Central memory CD4-positive, alpha-beta T cell (primary cell): ENCODE results near the gene FADS3.

Experiments
- DNase-seq: peaks from one replicate; pipeline ENCODE4 v3.0.0; 2022

FADS3 gene

DNA sequence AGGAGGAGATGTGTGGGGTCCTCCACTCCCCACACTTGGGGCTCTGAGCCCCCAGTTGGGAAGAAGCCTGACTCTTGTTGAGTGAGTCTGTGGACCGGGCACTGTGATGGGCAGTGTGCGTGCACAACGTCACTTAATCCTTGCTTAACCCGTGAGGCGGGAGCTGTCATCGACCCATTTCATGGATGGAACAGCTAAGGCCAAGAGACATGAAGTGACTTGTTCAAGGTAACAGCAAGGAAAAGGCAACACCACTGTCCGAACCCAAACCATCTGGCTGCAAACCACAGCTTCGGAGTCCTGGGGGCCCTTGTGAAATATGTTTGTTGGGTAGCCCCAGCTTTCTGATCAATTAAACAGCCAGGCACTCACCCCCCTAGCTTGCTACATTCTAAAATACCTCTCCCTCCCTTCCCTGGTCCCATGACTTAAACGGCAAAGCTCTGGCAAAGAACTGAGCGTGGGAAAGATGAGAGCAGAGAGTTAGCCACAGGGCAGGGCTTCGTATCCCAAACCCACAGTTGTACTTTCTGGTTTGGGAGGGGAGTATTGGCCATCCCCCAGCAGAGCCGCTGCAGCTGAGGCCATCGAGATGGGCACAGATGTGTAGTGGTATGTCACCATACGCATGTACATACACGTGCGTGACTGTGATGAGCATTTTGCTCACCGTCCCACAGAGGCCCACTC is 37.0 kb downstream of the FADS3 start:
- no peak for DNase-seq

DNA sequence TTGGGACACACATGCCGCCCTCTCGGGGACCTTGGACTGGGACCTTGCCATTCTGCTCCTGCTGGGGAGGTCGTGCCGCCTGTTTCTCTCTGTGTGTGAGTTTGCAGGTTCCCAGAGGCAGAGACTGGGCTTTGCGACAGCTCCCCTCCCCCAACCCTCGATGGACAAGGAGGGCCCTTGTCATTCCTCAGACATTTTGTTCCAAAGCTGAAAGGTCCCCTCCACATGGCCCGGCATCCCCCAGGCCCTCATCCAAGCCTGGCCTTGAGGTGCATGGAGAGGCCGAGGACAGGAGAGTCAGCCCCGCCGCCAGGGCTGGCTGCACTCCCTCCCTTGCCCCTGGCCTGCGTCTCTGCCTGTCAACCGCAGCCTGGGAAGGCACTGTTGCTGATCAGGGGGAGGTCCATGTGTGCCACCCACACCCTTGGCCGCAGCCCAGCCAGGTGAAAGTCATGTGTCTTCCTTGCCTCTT is 37.6 kb downstream of the FADS3 start:
- no peak for DNase-seq

DNA sequence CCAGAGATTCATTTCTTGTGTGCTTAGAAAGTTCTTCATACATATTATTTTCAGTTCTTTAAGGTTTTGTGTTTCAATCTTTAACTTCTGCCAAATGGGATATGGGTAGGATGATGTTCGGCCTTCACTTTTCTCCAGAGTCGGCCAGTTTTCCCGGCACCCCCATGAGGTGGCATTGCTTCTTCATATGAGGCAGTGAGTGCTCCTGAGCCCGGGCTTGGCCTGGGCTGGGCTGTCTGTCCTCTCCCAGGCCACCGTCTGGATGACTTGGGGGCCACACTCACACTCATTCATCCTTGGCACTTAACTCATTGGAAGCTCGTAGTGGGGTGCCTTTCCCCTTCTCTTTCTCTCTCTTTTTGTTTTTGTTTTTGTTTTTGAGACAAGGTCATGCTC is 39.4 kb downstream of the FADS3 start:
- no peak for DNase-seq

DNA sequence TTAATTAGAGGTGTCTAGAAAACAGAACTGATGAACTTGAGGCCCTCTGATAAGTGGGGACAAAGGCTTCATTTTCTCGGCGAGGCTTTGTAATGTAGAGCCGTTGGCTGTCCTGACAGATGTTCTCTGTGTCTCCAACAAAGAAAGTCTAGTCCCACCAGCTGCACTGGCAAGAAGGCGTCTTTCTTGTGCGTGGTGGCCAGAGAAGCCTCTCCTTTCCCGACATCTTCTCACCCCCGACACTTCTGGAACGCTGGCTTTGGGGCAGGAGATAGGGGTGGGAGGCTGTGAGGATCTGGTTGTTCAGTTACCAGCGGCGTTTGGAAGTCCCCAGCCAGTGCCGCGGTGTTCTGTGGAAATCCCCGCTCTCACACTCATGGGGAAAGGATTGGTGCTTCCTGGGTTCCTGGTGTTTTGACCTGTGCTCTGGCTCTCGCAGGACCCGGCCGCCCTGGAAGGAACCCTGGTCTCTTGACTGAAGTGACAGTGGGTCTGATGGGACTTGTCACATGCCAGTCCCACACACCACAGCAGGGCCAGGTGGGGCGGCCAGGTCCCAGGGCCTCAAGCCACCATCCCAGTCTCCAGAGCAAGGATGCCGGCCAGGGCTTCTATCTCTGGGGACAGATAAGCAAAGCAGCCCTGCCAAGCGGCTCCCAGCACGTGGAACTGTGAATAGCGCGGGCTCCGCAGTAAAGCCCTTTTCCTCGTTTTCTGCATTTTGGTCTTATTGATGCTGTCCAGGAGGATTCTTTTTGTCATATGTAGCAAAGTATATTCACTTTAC is 40.0 kb downstream of the FADS3 start:
- DNase-seq, result no peak

DNA sequence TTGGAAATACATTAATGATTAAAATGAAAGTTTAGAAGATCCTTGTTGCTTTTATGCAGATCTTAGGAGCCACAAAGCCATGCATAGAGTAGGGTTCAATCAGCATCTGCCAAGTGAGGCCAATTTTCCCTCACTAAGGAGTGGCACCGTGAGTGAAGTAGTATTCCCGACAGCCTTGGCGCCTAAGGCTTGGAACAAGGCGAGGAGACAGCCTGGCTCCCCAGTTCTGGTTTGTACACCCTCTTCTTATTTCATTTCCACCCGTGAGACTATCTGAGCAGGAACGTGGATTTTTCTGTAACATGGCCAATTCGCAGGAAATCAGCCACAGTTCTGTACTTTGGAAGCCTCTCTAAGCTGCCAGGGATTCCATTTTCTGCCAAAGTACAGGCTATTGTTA is 40.7 kb downstream of the FADS3 start:
- no peak for DNase-seq

DNA sequence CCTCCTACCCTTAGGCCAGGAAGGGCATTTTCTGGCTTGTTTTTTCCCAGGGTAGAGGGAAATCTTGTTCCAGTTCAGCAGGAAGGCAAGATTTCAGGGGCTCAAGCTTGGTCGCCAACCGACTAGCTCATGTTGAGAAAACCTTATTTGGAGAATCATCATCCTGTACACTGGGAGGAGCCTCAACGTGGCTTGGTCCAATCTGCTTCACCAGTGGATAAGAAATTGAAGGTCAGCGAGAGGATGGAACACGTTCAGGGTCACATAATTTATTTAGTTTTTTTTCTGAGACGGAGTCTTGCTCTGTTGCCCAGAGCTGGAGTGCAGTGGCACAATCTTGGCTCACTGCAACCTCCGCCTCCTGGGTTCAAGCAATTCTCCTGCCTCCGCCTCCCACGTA is 42.7 kb downstream of the FADS3 start:
- DNase-seq, result no peak

DNA sequence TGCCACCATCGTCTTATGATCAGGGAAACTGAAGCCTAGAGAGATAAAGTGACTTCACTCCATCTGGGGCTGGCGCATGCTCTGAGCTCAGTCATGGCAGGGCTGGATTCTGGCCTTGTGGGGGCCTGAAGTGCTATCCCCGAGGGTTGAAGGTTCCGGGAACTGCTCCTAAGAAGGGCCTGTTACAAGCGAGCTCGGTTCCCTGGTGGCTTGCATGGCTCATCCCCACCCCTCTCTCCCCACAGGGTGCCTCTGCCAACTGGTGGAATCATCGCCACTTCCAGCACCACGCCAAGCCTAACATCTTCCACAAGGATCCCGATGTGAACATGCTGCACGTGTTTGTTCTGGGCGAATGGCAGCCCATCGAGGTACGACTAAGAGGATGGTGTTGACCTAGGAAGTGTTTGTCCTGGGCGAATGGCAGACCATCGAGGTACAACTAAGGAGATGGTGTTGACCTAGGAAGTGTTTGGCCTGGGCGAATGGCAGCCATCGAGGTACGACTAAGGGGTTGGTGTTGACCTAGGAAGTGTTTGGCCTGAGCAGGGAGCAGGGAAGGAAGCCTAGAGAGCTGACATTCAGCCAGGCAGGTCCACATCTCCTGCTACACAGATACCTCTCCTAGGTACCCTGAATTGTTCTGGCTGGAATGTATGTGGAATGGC is 43.3 kb downstream of the FADS3 start:
- no peak for DNase-seq

DNA sequence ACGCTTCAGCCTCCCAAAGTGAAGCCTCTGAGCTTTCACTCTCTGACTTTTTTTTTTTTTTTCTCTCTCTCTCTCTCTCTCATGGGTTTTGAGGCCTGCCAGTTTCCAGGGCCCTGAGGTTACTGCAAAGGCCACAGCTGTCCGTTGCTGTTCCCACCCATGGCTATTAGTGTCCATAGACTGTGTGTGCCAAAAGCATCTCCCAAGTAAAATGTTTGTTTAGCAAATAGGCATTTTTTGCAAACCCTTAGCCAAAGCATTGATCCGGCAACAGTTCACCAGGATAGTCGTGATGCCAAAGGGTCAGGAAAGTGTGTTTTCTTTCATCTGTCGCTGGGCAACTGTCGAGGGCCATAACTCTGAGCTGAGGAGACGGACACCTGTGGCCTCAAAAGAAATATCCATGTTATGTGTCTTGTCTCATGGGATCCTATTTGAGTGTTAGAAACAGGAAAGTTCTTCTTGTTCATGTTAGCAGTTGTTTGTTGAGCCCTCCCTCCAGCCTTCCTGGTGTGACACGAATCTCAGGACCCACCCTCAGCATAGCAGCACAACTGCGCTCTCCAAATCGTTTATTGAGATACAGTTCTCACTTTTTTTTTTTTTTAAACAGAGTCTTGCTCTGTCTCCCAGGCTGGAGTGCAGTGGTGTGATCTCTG is 44.9 kb downstream of the FADS3 start:
- DNase-seq, result no peak

DNA sequence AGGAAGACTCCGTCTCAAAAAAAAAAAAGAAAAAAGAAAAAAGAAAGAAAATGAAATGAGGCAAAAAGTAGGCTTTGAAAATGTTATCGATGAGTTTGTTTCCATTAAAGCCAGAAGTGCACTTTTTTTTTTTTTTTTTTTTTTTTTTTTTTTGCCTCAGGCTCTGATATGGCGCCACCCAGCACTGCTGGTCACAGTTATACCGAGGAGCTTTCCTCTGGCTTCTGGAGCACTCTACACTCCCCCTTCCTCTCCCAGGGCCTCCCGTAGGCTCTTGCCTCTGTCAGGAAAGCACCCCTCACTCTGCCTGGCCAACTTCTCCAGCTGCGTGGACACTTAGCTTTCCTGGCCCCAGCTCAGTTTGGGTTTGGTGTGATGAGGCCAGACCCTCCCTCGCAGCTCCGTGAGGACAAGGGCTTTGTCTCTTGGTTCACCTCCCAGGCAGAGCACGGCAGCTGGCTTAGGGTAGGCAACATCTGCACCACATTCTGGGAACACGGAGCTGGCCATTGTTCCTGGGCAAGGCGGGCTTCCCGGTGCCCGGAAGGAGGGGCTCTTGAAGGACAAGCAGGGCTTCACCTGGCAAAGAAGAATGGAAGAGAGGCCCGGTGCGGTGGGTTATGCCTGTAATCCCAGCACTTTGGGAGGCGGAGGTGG is 46.3 kb downstream of the FADS3 start:
- no peak for DNase-seq

DNA sequence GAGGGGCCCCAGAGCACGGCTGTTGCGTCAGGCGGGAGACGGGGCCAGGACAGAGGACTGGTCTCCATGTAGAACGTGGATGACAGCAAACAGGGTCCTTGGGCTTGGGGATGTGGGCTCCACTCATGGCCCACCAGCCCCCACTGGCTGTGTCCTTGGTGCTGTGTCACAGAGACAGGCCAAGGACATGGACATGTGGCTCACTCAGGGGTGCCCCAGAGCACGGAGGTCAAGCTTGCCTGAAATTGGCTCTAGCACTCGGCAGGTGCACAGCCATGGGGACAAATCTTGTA is 48.9 kb downstream of the FADS3 start:
- no peak for DNase-seq

DNA sequence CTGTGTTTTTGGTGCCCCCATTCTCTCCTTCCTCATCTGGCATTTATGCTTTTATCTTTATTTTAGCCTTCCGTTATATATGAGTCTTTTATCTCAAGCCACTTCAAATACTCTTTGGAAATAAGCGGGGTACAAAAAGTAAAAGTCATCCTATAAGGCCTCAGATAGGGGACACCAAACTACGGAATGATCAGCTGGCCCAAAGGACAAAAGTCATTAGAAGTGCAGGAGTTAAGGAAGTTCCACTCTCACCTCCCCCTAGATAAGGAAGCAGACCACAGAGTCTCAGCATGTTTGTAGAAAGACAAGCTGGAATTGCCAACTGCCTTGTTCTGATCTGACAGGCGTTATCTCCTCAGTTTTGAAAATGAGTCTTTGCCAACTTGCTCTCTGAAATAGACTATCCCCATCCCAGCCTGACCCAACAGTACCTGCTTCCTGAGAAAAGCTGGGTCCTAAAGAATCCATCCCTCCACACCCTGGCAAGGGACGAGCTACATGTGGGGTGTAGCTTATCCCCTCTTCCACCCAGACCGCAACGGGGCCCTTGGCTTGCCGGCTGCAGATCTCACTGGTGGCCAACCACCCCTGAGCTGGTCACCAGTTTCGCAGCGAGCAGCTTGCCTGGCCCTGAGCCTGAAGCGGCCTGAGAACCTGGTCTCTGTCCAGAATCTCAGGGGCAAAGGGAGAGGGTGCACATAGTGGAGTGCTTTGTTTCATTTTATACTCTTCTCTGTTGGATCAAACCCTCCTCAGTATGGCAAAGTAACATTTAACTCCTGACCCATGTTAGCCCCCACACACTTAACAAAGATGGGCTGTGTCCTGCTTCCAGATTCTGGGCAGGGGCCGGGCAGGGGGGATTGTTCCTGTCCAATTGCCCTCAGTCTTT is 49.5 kb downstream of the FADS3 start:
- DNase-seq, result no peak

DNA sequence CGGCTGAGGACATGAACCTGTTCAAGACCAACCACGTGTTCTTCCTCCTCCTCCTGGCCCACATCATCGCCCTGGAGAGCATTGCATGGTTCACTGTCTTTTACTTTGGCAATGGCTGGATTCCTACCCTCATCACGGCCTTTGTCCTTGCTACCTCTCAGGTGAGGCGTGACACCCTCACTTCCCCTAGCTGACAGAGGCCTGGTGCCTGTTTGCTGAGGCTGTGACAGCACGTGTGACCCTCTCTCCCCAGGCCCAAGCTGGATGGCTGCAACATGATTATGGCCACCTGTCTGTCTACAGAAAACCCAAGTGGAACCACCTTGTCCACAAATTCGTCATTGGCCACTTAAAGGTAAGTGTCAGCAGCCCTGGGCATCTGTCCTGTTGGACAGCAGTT is 51.0 kb downstream of the FADS3 start:
- no peak for DNase-seq

DNA sequence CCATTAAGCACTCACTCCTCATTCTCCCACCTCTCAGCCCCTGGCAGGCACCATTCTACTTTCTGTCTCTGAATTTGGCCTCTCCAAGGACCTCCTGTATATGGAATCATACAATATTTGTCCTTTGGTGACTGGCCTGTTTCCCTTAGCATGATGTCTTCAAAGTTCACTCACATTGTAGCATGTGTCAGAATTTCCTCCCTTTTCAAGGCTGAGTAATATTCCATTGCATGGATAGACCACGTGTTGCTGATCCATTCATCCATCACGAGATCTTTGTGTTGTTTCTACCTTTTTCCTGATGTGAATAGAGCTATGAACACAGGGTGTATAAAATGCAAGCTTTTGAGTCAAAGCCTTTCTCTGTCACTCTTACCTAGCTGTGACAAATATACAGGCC is 51.6 kb downstream of the FADS3 start:
- no peak for DNase-seq

DNA sequence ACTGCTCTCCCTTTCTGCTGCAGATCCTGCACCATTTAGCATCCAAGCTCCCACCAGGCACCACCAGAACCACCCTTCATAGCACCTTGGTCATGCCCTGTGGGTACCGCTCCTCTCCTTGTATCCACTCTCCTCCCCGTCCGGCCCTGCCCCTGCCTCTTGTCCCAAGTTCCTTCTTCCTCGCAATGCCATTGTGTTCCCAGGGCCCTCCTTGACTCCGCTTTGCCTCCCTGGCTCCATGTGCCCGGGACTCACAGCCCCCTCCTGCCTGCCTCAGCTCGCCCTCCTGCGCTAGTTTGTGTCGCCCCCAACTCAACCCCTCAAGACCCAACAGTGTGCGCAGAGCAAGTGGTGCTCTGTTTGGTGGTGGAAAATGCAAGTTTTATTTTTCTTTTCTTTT is 52.4 kb downstream of the FADS3 start:
- no peak for DNase-seq

DNA sequence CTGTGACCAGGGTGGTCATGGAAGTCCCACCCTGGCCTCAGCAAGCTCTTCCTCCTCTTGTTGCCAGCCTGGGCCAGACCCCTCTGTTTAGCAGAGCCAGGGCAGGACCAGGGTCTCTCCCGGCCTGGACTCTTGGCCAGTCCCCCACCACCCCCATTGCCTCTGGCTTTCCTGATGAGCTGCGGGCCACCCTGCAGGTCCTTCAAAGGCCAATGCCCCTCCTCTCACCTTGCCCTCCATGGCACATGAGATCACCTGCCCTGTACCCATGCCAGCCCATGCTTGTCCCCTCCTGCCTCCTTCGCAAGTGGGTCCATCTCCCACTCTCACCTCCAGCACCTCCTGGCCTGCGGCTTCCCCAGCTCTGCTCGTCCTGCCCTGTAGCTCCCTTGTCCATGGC is 52.8 kb downstream of the FADS3 start:
- no peak for DNase-seq

DNA sequence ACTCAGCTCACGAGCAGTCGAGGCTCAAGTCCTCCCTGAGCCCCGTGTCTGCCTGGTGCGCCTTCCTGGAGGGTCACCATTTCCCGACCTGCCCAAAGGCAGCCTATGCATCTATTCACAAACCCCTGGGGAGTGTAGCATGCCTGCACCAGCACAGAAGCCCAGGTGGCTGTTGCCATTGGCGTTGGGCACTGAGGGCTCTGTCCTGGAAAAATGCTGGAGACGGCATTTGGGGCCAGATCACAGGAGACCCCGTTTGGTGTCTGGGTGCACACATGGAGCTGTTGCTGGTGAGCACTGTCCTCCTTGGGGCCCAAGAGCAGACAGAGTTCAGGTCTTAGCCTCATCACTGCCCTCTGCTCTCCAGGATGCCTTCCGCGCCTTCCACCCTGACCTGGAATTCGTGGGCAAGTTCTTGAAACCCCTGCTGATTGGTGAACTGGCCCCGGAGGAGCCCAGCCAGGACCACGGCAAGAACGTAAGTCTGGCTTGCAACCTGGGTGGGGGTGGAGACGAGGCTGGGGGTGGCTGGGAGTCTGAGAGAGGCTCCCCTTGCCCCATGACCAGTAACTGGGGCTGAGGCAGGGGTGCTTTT is 53.8 kb downstream of the FADS3 start:
- no peak for DNase-seq

DNA sequence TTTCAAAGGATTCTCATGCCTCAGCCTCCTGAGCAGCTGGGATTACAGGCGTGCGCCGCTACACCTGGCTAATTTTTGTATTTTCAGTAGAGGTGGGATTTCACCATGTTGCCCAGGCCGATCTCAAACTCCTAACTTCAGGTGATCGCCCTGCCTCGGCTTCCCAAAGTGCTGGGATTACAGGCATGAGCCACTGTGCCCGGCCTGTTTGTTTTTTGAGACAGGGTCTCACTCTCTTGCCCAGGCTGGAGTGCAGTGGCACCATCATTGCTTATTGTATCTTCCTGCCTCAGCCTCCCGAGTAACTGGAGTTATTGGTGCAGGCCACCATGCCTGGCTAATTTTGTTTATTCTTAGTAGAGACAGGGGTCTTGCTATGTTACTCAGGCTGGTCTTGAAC is 55.2 kb downstream of the FADS3 start:
- no peak for DNase-seq

DNA sequence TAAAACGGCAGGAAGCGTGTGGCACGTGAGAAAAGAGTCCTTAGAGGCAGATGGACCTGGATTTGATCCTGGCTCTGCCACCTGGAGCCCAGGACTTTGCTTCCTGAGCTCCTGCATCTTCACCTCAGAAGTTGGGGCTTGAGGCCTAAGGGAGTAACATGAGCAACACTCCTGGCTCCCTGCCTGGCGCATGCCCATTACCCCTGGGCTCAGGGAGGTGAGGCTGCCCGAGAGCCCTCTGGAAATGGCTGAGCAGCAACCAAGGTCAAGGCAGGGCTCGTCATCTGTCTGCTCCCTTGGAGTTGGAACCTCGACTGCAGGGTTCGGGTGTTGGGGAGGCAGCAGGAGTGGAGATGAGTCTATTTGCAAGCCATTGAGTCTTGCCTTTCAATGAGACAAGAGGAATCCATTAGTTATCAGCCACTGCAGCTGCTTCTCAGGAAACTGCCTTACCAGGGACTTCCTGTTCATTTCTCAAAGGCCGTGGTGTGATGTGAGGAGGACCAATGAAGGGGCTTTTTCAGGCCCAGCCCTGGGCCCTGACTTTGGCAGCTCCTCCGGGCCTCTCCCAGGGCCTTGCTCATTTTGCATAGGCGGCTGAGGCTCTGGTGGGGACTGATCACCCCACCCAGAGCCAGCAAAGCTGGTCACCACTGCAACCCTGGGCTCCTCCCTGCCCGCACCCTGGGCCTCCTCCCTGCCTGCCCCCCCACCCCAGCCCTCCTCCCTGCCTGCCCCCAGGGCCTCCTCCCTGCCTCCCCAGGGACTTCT is 56.9 kb downstream of the FADS3 start:
- DNase-seq, result peak; percentile 33

DNA sequence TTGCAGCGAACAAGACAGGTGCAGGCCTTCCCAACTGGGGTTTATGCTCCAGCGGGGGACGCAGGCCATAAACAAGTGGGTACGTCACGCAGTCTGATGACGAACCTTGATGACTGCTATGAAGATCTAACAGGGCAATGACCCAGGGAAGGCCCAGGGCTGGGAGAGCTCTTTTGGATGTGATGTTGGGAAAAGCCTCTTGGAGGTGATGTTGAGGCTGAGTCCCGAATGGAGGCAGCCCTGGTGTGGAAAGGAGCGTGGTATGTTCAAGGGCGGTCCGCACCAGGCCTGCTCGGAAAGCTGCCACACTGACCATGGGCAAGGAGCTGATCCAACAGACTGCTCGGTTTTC is 57.4 kb downstream of the FADS3 start:
- no peak for DNase-seq

DNA sequence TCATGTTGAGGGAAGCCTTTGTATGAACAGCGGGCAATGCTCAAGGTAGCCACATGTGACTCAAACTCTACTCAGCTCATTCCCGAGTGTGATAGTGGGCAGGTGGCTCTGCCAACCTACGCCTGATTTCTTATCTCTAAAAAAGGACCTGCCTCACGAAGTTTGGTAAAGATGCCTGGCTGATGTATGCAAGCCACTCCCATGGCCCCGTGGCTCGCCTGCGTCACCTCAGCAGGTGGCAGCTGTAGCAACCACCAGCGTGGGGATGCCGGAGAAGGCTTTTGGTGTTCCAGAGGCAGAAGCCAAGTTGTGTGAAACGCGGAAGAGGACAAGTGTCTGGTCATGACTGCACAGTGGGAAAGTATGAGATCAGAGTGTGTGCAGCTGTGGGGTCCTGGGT is 57.9 kb downstream of the FADS3 start:
- DNase-seq, result no peak

DNA sequence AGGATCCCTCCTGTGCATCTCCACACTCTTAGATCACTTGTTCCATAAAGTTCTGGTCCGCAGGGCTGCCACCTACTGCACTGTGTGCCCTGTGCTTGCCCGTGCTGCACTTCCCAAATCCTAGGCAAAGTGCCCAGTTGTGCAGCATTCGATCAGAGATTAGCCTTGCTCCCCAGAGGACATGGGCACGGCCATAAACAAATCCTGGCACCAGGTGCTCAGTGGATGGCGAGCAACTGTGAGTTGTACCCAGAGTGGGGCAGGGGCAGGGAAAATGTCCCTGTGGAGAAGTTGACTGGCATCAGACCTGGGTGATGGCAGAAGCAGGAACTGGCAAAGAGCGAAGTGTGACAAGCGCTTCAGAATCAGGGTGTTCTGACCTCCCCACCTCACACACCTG is 58.6 kb downstream of the FADS3 start:
- no peak for DNase-seq
